IMR-90 (cell line): ENCODE data around the gene TMOD2. TPM values are rescaled to one million over a fixed set of nuclear protein-coding genes. Genes with fewer than 3 reads are reported as not detected.

Experiments used
- ATAC-seq: fragments of 200-7000 bp; cut with Tn5 transposase; 2 replicates; pipeline ENCODE4 v1.9.1; 2020; ENCODE audit warnings: low read depth, mild to moderate bottlenecking, moderate library complexity
- BruUV-seq: library from RNA; stranded (reverse); fragments of 400-500 nt; replicated peaks from 2 replicates; lab custom pipeline; 2021; lab: Mats Ljungman, UMichigan
- CTCF ChIA-PET: fragments of 300-600 bp; formaldehyde crosslinking; extraction: SDS; loops from one replicate; lab custom pipeline; 2021; ENCODE audit warnings: antibody characterized with exemption; lab: Yijun Ruan, JAX
- POLR2A ChIA-PET: fragments of 300-600 bp; sonication (Branson Sonifier 250); formaldehyde crosslinking; loops from one replicate; lab custom pipeline; 2022; ENCODE audit warnings: antibody characterized with exemption; ENCODE audit not compliant: unreplicated experiment; lab: Charles Lee
- DNase-seq: peaks from one replicate; pipeline ENCODE4 v3.0.0; 2013
- H2AFZ ChIP-seq: replicated peaks from 2 replicates; pipeline ENCODE3; 2013; ENCODE audit warnings: low read length, mild to moderate bottlenecking; ENCODE audit not compliant: poor library complexity
- H2AK5ac ChIP-seq: 2 replicates; pipeline ENCODE4 v1.6.1; 2013; ENCODE audit warnings: low read depth, low read length, inconsistent platforms
- H2AK9ac ChIP-seq: replicated peaks from 2 replicates; pipeline ENCODE3; 2013; ENCODE audit warnings: mild to moderate bottlenecking, low read depth, low read length, moderate library complexity; ENCODE audit not compliant: poor library complexity
- H2BK120ac ChIP-seq: 2 replicates; pipeline ENCODE4 v1.6.1; 2013; ENCODE audit warnings: low read depth, low read length, inconsistent platforms
- H2BK15ac ChIP-seq: 3 replicates; pipeline ENCODE4 v1.6.1; 2013; ENCODE audit warnings: low read depth, low read length, inconsistent platforms
- H2BK20ac ChIP-seq: 2 replicates; pipeline ENCODE4 v1.6.1; 2013; ENCODE audit warnings: low read depth, mild to moderate bottlenecking, inconsistent platforms, low read length, moderate library complexity
- H2BK5ac ChIP-seq: 2 replicates; pipeline ENCODE4 v1.6.1; 2013; ENCODE audit warnings: mild to moderate bottlenecking, low read depth, low read length, inconsistent platforms; ENCODE audit not compliant: poor library complexity, severe bottlenecking
- H3K14ac ChIP-seq: replicated peaks from 2 replicates; pipeline ENCODE4 v1.6.1; 2013; ENCODE audit warnings: low read depth, low read length, inconsistent platforms
- H3K18ac ChIP-seq: 2 replicates; pipeline ENCODE4 v1.6.1; 2013; ENCODE audit warnings: low read depth, low read length, control low read depth
- H3K23ac ChIP-seq: 2 replicates; pipeline ENCODE4 v1.6.1; 2013; ENCODE audit warnings: low read depth, low read length, inconsistent platforms
- H3K27ac ChIP-seq: 2 replicates; pipeline ENCODE4 v1.5.1; 2013; ENCODE audit warnings: mild to moderate bottlenecking, control low read depth, low read length; ENCODE audit not compliant: insufficient read depth
- H3K27me3 ChIP-seq: 2 replicates; pipeline ENCODE4 v1.6.1; 2013; ENCODE audit warnings: low read length; ENCODE audit not compliant: control insufficient read depth, insufficient read depth
- H3K36me3 ChIP-seq: 2 replicates; pipeline ENCODE4 v1.6.1; 2013; ENCODE audit warnings: low read length, mixed read lengths; ENCODE audit not compliant: control insufficient read depth, insufficient read depth
- H3K4ac ChIP-seq: 2 replicates; pipeline ENCODE4 v1.6.1; 2013; ENCODE audit warnings: low read depth, low read length, inconsistent platforms
- H3K4me1 ChIP-seq: 2 replicates; pipeline ENCODE4 v1.6.1; 2013; ENCODE audit warnings: low read length, mixed read lengths; ENCODE audit not compliant: control insufficient read depth, insufficient read depth
- H3K4me2 ChIP-seq: 2 replicates; pipeline ENCODE4 v1.6.1; 2013; ENCODE audit warnings: low read depth, mild to moderate bottlenecking, control low read depth, low read length, moderate library complexity
- H3K4me3 ChIP-seq: 2 replicates; pipeline ENCODE4 v1.5.1; 2013; ENCODE audit warnings: low read depth, mild to moderate bottlenecking, control low read depth, low read length, moderate library complexity; ENCODE audit not compliant: insufficient read depth
- H3K56ac ChIP-seq: 2 replicates; pipeline ENCODE4 v1.6.1; 2013; ENCODE audit warnings: low read length, inconsistent platforms; ENCODE audit not compliant: insufficient read depth; ENCODE audit errors: extremely low read depth
- H3K79me1 ChIP-seq, 2 experiments: 2 replicates each; pipeline ENCODE4 v1.6.1; 2013; ENCODE audit warnings: low read length in 2 of 2, inconsistent platforms in 1 of 2, low read depth in 1 of 2
- H3K9ac ChIP-seq: 2 replicates; pipeline ENCODE4 v1.6.1; 2013; ENCODE audit warnings: low read depth, low read length, control low read depth
- H3K9me1 ChIP-seq: 2 replicates; pipeline ENCODE4 v1.6.1; 2013; ENCODE audit warnings: low read length, inconsistent platforms; ENCODE audit not compliant: insufficient read depth
- H3K9me3 ChIP-seq: 2 replicates; pipeline ENCODE4 v1.6.1; 2013; ENCODE audit warnings: low read length; ENCODE audit not compliant: control insufficient read depth, insufficient read depth
- H4K20me1 ChIP-seq: 2 replicates; pipeline ENCODE4 v1.6.1; 2013; ENCODE audit warnings: low read length, inconsistent platforms; ENCODE audit not compliant: insufficient read depth
- H4K5ac ChIP-seq: 2 replicates; pipeline ENCODE4 v1.6.1; 2013; ENCODE audit warnings: mild to moderate bottlenecking, low read depth, low read length, control low read depth
- H4K8ac ChIP-seq, 2 experiments: 2 replicates each; pipeline ENCODE4 v1.6.1; 2013; ENCODE audit warnings: low read depth in 2 of 2, low read length in 2 of 2, control low read depth in 1 of 2, inconsistent platforms in 1 of 2
- H4K91ac ChIP-seq: 2 replicates; pipeline ENCODE4 v1.6.1; 2013; ENCODE audit warnings: low read depth, low read length, inconsistent platforms; ENCODE audit not compliant: insufficient read depth
- CTCF ChIP-seq: conservative IDR thresholded peaks from 2 replicates; pipeline ENCODE4 v1.5.1; 2012; ENCODE audit warnings: mild to moderate bottlenecking, low read depth, low read length, improper control_type of control experiment
- MAFK ChIP-seq: IDR thresholded peaks from 2 replicates; pipeline ENCODE4 v1.6.1; 2012; ENCODE audit warnings: low read depth, low read length, improper control_type of control experiment
- POLR2A ChIP-seq: IDR thresholded peaks from 2 replicates; pipeline ENCODE4 v1.6.1; 2012; ENCODE audit warnings: mild to moderate bottlenecking, low read depth, low read length
- RAD21 ChIP-seq: IDR thresholded peaks from 2 replicates; pipeline ENCODE4 v1.6.1; 2012; ENCODE audit warnings: low read length, improper control_type of control experiment
- WGBS, 2 experiments: methylation state at CpG; one replicate each; pipeline versions ENCODE4 v1.1.5 to v1.1.7; 2013; ENCODE audit warnings: missing lambda C conversion rate in 2 of 2; ENCODE audit not compliant: insufficient read length in 1 of 2; ENCODE audit errors: extremely low coverage in 2 of 2; 5-methylcytosine and 5-hydroxymethylcytosine counted together
- dilution Hi-C: fragments of 300-500 bp; cut with HindIII; formaldehyde crosslinking; loops from one replicate; pipeline ENCODE4 v1.14.3; 2018; ENCODE audit warnings: low sequenced_read_pairs; ENCODE audit not compliant: unreplicated experiment
- in situ Hi-C: fragments of 300-500 bp; cut with MboI; formaldehyde crosslinking; loops from 3 replicates; pipeline ENCODE4 v1.14.3; 2019; ENCODE audit warnings: low sequenced_read_pairs, inconsistent platforms, mixed read lengths
- intact Hi-C: fragments of 100-400 bp; cut with micrococcal nuclease; formaldehyde crosslinking; loops from 2 replicates; pipeline ENCODE4 v1.10.0; 2022
- polyA plus RNA-seq, 3 experiments: library from polyadenylated mRNA; depleted of rRNA; stranded (reverse); fragments of >200 nt; gene quantifications; 2 replicates each; pipeline ENCODE4 v1.2.3, GENCODE V29; 2012; ENCODE audit warnings: low replicate concordance in 1 of 3
- total RNA-seq: library from RNA; depleted of rRNA; stranded (reverse); fragments of >200 nt; gene quantifications from 2 replicates; pipeline ENCODE4 v1.2.3, GENCODE V29; 2012

TMOD2 gene
- total and polyA plus RNA-seq, 2 of the 4 experiments (the other 2 are of a cell fraction) = 2.8 to 5.4 TPM

- H3K4me3 ChIP-seq = no peak overlapping the region
- H2BK15ac ChIP-seq = no peak overlapping the region
- no peaks in the 10 kb centered on the region for H3K79me1 ChIP-seq
- no peak overlapping the region for H3K18ac ChIP-seq
- H3K9me3 ChIP-seq = no peaks in the 10 kb centered on the region
- 78% methylated on average over 3 of the region's 7 CpGs; no CpG with 5 or more reads in 1 of the 2 experiments for WGBS, 2 experiments
- no TSS peak for BruUV-seq
- H3K9me1 ChIP-seq = no peaks in the 10 kb centered on the region
- no peak overlapping the region for H3K9ac ChIP-seq
- H4K5ac ChIP-seq = no peak overlapping the region
- TF ChIP-seq POLR2A (no peak), RAD21 (peak; percentile 45), MAFK (no peak), CTCF (peak; percentile 28; the same call in 1 of the 2 replicates)
- no peak overlapping the region for H3K23ac ChIP-seq
- H3K27me3 ChIP-seq = no peaks in the 10 kb centered on the region
- H3K36me3 ChIP-seq = 0 out of 2 replicates have a peak, but pooled peaks cover 2% of the 10 kb centered on the region
- no peak overlapping the region for H4K91ac ChIP-seq
- H2AFZ ChIP-seq = no peak overlapping the region
- DNase-seq (no peak), ATAC-seq (no peak)
- H2AK9ac ChIP-seq = no peak overlapping the region
- H3K56ac ChIP-seq = no peak overlapping the region
- POLR2A ChIA-PET = no interaction called here
- no peaks in the 10 kb centered on the region for H4K20me1 ChIP-seq
- H4K8ac ChIP-seq = no peak overlapping the region
- dilution Hi-C loops = no loop called here
- CTCF ChIA-PET = interaction anchor here (2.4 kb wide), 1 partner anchor 132 kb away, joined by 6 read pairs; no protein-coding TSS in a partner anchor
- in situ Hi-C loops = no loop called here
- H3K4me2 ChIP-seq = no peak overlapping the region
- no peak overlapping the region for H2AK5ac ChIP-seq
- H3K4me1 ChIP-seq = no peaks in the 10 kb centered on the region
- H2BK120ac ChIP-seq = no peak overlapping the region
- no peak overlapping the region for H3K4ac ChIP-seq
- no peak overlapping the region for H3K27ac ChIP-seq
- H2BK5ac ChIP-seq = no peak overlapping the region
- H2BK20ac ChIP-seq = no peak overlapping the region
- no peak overlapping the region for H3K14ac ChIP-seq
- intact Hi-C loops = loop anchor here (10.0 kb wide), 1 partner anchor 442 kb away; no protein-coding TSS in a partner anchor
Measured at GRCh38 chr15:51782357-51782896, 31.0 kb downstream of the TMOD2 start.
